ENCODE measurements around the gene ZSWIM3.

ZSWIM3 gene

DNA sequence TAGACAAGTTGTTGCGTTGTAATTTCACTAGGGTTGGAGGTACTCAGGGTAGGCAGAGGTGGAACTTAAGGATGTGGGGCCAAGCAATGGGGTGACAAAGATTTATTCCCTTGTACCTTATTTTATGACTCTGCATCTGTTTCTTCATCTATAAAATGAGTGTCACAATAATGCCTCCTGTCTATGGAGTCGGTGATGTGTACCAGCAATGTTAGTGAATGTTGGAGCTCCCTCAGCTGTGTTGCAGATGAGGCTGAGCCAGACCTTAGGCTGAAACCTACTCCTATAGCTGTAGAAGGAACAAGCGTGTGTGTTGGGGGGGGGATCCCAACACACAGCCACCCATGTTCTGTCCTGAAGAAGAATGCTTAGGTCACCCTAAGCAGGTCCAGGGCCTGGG is 40.5 kb upstream of the ZSWIM3 start:
- no peak overlapping the region for H3K4me3 ChIP-seq (ENCODE audit: low read depth, low read length)
- TF ChIP-seq, protein P1, sequence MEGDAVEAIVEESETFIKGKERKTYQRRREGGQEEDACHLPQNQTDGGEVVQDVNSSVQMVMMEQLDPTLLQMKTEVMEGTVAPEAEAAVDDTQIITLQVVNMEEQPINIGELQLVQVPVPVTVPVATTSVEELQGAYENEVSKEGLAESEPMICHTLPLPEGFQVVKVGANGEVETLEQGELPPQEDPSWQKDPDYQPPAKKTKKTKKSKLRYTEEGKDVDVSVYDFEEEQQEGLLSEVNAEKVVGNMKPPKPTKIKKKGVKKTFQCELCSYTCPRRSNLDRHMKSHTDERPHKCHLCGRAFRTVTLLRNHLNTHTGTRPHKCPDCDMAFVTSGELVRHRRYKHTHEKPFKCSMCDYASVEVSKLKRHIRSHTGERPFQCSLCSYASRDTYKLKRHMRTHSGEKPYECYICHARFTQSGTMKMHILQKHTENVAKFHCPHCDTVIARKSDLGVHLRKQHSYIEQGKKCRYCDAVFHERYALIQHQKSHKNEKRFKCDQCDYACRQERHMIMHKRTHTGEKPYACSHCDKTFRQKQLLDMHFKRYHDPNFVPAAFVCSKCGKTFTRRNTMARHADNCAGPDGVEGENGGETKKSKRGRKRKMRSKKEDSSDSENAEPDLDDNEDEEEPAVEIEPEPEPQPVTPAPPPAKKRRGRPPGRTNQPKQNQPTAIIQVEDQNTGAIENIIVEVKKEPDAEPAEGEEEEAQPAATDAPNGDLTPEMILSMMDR (IDR thresholded peaks at IDR 0.05; ENCODE audit: insufficient read depth, low read depth, low read length, missing control alignments), result no peak
- DNase-seq (ENCODE audit: low read depth), result no peak

DNA sequence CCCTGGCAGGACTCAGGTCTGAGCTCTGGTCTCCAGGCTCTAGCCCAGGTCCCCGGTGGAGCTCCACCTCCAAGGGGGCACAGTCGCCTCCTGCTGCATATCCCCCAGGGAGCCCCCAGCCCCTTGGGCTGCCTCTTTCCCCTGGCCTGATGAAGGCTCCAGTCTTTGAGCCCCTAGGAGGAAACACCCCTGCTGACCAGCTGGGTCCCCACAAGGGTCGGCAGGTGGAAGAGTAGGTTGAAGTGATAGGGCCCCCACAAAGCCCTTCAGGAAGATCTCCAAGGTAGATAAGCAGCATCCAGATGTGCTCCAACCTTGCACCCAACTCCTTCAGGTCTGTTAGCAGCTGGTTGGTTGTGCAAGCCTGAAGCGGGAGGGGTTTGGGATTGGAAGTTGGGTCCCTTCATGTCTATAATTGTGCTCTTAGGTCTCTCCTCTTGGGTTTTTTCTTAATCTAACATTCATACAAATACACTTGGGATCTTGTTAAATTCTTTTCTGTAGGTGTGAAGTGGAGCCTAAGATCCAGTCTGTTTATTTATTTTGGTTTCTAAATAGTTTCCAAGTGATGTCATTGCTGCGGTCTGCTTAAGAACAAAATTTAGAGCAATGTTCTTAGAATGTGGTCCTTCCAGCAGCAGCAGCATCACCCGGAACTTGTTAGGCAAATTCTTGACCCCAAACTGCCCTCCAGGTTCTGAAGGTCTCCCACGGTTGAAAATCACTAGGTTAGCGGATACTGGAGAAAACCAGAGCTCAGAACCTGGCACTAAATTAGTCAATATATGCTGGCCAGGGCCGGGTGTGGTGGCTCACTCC is 39.8 kb upstream of the ZSWIM3 start:
- no peak overlapping the region for H3K4me3 ChIP-seq (ENCODE audit: low read depth, low read length)
- no peak for DNase-seq (ENCODE audit: low read depth)
- TF ChIP-seq, protein P1 (IDR thresholded peaks at IDR 0.05; ENCODE audit: insufficient read depth, low read depth, low read length, missing control alignments), result no peak

DNA sequence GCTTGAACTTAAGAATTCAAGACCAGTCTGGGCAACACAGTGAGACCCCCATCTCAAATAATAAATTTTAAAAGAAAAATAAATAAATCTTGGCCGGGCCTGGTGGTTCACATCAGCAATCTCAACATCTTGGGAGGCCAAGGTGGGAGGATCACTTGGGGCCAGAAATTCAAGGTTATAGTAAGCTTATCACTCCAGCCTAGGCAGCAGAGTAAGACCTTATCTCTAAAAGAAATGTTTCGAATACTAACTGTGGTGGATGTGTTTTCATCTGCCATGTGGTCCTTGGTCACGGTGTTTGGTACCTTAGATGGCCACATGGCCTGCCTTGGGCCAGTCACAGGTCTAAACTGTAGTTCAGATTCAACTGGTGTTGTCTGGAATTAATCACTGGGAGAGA is 39.2 kb upstream of the ZSWIM3 start:
- no peak for DNase-seq (ENCODE audit: low read depth)
- TF ChIP-seq, protein P1 (IDR thresholded peaks at IDR 0.05; ENCODE audit: insufficient read depth, low read depth, low read length, missing control alignments), result no peak
- no peak overlapping the region for H3K4me3 ChIP-seq (ENCODE audit: low read depth, low read length)

DNA sequence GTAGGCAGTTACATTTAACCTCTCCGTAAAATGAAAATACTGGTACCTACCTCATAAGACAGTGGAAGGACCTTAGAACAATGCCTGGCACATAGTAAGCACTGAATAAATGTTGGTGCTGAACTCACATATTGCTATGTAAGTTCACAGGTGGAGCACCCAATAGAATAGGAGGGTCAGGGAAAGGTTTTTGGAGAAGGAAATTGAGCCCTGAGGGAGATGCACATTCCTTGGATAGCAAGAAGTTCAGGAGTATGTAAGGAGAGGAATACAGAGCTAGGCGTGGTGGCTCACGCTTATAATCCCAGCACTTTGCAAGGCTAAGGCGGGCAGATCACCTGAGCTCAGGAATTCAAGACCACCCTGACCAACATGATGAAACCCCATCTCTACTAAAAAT is 37.9 kb upstream of the ZSWIM3 start:
- no peak overlapping the region for H3K4me3 ChIP-seq (ENCODE audit: low read depth, low read length)
- TF ChIP-seq, protein P1 (IDR thresholded peaks at IDR 0.05; ENCODE audit: insufficient read depth, low read depth, low read length, missing control alignments), result no peak
- no peak for DNase-seq (ENCODE audit: low read depth)

DNA sequence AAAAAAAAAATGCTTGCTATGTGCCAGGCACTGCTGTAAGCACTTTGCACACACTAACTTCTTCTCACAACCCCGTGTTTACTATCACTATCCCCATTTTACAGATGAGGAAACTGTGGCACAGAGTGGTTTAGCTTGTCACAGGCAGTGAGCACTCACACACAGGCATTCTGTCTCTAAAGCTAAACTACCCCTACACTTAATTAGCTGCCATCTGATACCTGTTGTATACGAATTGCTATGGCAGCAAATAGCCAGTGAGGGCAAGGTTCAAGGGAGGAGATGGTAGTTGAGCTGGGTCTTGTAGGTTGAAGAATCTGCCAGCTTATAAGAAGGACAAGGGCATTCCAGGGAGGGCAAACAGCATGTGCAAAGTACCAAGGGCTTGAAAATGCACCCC is 35.5 kb upstream of the ZSWIM3 start:
- no peak overlapping the region for H3K4me3 ChIP-seq (ENCODE audit: low read depth, low read length)
- DNase-seq (ENCODE audit: low read depth), result no peak
- TF ChIP-seq, protein P1 (IDR thresholded peaks at IDR 0.05; ENCODE audit: insufficient read depth, low read depth, low read length, missing control alignments), result no peak

DNA sequence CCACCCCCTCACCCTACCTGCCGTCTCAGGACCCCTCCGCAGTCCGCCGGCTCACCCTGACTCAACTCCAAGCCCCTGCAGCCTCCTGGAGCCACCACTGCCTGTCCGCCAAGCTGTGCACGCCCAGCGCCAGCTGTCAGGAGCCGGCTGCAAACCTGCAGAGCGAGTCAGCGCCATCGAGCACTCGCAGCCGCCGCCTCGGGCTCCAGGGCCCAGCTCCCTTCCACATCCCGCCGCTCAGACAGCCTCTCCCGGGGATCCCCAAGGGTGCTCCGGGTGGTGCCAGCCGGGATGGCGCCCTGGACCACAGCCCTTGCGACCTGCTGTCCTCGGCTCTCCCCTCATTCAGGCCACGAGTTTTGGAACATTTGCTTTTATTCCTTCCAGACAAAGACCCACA is 34.6 kb upstream of the ZSWIM3 start:
- H3K4me3 ChIP-seq (ENCODE audit: low read depth, low read length), result no peak overlapping the region
- no peak for DNase-seq (ENCODE audit: low read depth)
- TF ChIP-seq, protein P1 (IDR thresholded peaks at IDR 0.05; ENCODE audit: insufficient read depth, low read depth, low read length, missing control alignments), result no peak

All from GM12865 (cell line).